Brain microvascular endothelial cell (primary cell): ENCODE results near the gene CDK17.

ENCODE experiments used
- DNase-seq: peaks from one replicate; pipeline ENCODE4 v3.0.0-alpha.2; 2020
- H3K27ac ChIP-seq: fragments of 250-450 bp; sonication (Bioruptor Pico); 2 replicates; pipeline ENCODE4 v1.5.1; 2020; ENCODE audit warnings: mild to moderate bottlenecking, moderate library complexity
- H3K27me3 ChIP-seq: fragments of 250-450 bp; sonication (Bioruptor Pico); replicated peaks from 2 replicates; pipeline ENCODE4 v1.5.1; 2020; ENCODE audit warnings: mild to moderate bottlenecking
- H3K36me3 ChIP-seq: fragments of 250-450 bp; sonication (Bioruptor Pico); replicated peaks from 2 replicates; pipeline ENCODE4 v1.5.1; 2020; ENCODE audit warnings: mild to moderate bottlenecking
- H3K4me3 ChIP-seq: 2 replicates; pipeline ENCODE4 v1.5.1; 2011; ENCODE audit warnings: low read depth, mild to moderate bottlenecking, control low read depth, low read length, moderate library complexity
- in situ Hi-C: cut with HindIII; loops from 2 replicates; pipeline ENCODE4 v1.10.0; 2017; ENCODE audit warnings: low sequenced_read_pairs, low pct_ligation_motif_present
- TF ChIP-seq, protein P1 (sequence below): IDR thresholded peaks from 2 replicates; pipeline ENCODE4 v1.5.1; 2011; ENCODE audit warnings: low read depth, mild to moderate bottlenecking, moderate library complexity, low read length, control low read depth, inconsistent platforms; ENCODE audit errors: missing control alignments

The CDK17 gene

DNA sequence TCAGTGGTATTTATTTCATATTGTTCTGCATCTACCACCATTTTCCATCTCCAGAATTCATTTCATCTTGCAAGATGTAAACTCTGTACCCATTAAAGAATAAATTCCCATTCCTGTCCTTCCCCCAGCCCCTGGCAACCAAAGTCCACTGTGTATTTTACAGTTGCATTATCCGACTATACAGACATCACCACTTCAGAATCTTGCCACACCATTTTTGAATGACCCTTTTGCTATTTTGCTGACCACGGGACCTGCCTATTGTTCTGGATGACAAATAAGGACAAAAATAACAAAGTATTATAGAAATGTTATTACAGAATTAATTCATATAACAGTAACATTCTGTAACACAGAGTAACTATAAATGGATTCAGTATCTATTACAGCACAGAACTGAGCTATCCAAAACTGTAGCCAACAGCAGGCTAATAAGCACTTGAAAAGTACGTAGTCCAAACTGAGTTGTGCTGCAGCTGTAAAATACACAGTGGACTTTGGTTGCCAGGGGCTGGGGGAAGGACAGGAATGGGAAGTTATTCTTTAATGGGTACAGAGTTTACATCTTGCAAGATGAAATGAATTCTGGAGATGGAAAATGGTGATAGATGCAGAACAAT is 61.3 kb downstream of the CDK17 start:
- H3K27ac ChIP-seq: no peak overlapping the region
- no peak for DNase-seq
- in situ Hi-C loops: no loop called here
- H3K4me3 ChIP-seq: no peak overlapping the region
- no peaks in the 10 kb centered on the region for H3K27me3 ChIP-seq
- H3K36me3 ChIP-seq: no peaks in the 10 kb centered on the region
- TF ChIP-seq, protein P1, sequence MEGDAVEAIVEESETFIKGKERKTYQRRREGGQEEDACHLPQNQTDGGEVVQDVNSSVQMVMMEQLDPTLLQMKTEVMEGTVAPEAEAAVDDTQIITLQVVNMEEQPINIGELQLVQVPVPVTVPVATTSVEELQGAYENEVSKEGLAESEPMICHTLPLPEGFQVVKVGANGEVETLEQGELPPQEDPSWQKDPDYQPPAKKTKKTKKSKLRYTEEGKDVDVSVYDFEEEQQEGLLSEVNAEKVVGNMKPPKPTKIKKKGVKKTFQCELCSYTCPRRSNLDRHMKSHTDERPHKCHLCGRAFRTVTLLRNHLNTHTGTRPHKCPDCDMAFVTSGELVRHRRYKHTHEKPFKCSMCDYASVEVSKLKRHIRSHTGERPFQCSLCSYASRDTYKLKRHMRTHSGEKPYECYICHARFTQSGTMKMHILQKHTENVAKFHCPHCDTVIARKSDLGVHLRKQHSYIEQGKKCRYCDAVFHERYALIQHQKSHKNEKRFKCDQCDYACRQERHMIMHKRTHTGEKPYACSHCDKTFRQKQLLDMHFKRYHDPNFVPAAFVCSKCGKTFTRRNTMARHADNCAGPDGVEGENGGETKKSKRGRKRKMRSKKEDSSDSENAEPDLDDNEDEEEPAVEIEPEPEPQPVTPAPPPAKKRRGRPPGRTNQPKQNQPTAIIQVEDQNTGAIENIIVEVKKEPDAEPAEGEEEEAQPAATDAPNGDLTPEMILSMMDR: no peak

DNA sequence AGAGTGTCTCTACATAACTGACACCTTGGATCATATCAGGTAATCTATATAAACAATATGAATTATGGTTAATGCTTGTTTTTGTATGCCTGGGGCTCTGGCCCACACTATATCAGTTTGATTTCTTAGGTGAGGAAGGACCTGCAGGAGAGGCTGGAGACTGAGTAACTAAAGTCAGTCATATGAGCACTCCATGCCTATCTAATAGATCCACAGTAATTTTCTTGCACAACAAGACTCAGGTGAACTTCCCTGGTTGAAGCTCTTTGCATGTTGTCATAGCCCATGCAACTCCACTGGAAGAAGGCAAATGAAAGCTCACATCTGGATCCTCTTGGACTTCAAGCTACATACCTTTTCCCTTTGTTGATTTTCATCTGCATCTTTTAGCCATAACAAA is 62.3 kb downstream of the CDK17 start:
- TF ChIP-seq, protein P1: no peak
- in situ Hi-C loops: no loop called here
- Histone ChIP-seq H3K27ac (no peak overlapping the region), H3K36me3 (peaks cover 4% of the 10 kb centered on the region), H3K4me3 (no peak overlapping the region), H3K27me3 (no peaks in the 10 kb centered on the region)
- DNase-seq: no peak

DNA sequence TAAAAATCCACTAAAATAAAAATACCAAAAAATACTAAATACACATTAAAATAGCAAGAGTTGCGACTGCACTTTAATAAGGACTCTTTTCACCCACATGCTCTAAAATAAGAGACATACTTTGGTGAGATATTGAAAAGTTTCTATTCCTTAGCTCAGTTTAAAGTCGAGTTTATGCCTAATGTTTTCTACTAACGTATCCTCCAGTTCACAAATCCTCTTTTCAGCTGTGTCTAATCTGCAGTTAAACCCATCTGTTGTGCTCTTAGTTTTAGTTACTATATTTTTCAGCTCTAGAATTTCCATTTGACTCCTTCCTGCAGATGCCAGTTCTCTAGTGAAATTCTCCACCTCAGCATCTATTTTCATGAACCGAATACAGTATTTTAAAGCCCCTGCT is 63.8 kb downstream of the CDK17 start:
- H3K36me3 ChIP-seq: peaks cover 12% of the 10 kb centered on the region
- in situ Hi-C loops: no loop called here

DNA sequence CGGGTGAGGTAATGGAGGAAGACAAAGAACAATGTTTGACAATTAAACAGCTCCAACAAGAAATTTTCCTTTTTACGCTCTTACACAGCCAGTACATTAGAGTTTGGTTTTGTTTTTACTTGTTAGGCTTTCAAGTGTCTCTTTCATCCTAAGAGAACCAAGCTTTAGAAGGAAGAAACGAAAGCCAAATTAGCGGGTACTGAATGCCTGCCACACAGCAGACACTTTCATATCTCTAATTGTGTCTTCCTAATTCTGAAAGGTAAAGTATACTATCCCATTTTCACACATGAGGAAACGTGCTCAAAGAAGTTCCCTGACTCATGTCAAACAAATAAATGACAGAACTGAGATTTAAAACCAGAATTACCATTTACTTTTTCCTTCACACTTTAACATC is 65.0 kb downstream of the CDK17 start:
- in situ Hi-C loops: no loop called here
- no peak for DNase-seq
- TF ChIP-seq, protein P1: no peak
- H3K27ac ChIP-seq: no peak overlapping the region
- no peaks in the 10 kb centered on the region for H3K27me3 ChIP-seq
- no peak overlapping the region for H3K4me3 ChIP-seq
- peaks cover 12% of the 10 kb centered on the region for H3K36me3 ChIP-seq

More for the DNA sequence above, 63.8 kb downstream of the CDK17 start:
- DNase-seq: no peak
- Histone ChIP-seq H3K4me3 (no peak overlapping the region), H3K27me3 (no peaks in the 10 kb centered on the region), H3K27ac (no peak overlapping the region)
- TF ChIP-seq, protein P1: no peak

DNA sequence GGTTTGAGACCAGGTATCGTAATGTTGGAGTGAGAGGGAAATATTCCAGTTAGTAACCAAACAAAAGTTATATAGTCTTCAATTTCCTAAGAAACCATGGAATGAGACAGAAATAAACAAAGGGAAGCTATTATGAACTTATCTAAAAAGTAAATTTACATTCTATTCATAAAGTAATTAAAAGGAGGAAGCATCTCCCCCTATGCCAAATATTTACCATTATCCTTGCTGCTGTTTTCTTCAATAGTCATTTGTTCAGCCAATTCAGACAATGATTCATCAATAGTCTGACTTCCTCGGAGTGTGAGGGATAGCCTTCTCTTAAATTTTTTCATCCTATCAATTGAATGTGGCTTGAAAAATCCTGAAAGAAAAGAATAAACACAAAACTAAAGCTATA is 65.7 kb downstream of the CDK17 start:
- no peak for DNase-seq
- no peak overlapping the region for H3K4me3 ChIP-seq
- H3K27ac ChIP-seq: no peak overlapping the region
- H3K36me3 ChIP-seq: peaks cover 13% of the 10 kb centered on the region
- in situ Hi-C loops: no loop called here
- H3K27me3 ChIP-seq: no peaks in the 10 kb centered on the region
- TF ChIP-seq, protein P1: no peak

DNA sequence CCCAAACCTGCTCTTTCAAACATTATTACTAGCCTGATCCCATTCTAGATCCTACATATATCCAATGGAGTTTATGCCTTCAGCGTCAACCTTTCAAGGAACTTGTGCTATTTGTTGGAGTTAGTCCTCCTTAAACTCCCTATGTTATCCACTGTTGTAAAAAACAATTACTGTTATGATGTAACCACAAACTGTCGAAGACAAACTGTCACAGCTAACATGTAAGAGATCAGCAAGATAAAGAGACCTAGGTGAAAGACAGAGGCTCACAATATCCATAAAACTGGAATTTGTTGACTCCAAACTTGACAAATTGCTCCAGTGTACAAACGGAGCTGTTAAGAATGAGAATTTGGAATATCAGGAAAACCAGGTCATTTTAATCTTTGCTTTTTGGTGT is 70.7 kb downstream of the CDK17 start:
- TF ChIP-seq, protein P1: no peak
- Histone ChIP-seq H3K27me3 (no peaks in the 10 kb centered on the region), H3K36me3 (peaks cover 14% of the 10 kb centered on the region), H3K4me3 (no peak overlapping the region), H3K27ac (no peak overlapping the region)
- in situ Hi-C loops: no loop called here
- DNase-seq: no peak
